HG03095 (cell line): Measurements from ENCODE around the gene NUDT16.

ENCODE experiments used
- ATAC-seq: cut with Tn5 transposase; IDR thresholded peaks from one replicate; pipeline ENCODE4 v1.9.1; 2021; ENCODE audit warnings: moderate library complexity; ENCODE audit not compliant: unreplicated experiment

The NUDT16 gene

DNA sequence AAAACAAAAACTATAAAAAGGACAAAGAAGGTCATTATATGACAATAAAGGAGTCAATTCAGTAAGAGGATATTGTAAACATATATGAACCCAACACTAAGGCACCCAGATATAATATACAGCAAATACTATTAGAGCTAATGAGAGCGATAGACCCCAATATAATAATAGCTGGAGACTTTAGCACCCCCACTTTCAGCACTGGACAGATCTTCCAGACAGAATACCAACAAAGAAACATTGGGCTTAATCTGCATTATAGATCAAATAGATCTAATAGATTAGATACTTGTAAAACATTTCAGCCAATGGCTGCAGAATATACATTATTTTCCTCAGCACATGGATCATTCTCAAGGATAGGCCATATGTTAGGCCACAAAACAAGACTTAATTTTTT is 53.4 kb downstream of the NUDT16 start:
- ATAC-seq = no peak
